HepG2 (cell line): ENCODE results near the gene RNASE7. TPM values are rescaled to one million over a fixed set of nuclear protein-coding genes. Genes with fewer than 3 reads are reported as not detected.

Experiments
- ATAC-seq: fragments of 200-7000 bp; cut with Tn5 transposase; 3 replicates; pipeline ENCODE4 v1.9.1; 2020; ENCODE audit warnings: mild to moderate bottlenecking, moderate library complexity
- BruUV-seq: library from RNA; stranded (reverse); fragments of 400-500 nt; replicated peaks from 2 replicates; lab custom pipeline; 2021; lab: Mats Ljungman, UMichigan
- CTCF ChIA-PET: fragments of 300-600 bp; formaldehyde crosslinking; extraction: SDS; loops from one replicate; lab custom pipeline; 2021; ENCODE audit warnings: low total read pairs, inconsistent platforms, low intra/inter-chr PET ratio; lab: Yijun Ruan, JAX
- POLR2A ChIA-PET: fragments of 350-600 bp; sonication (Branson Sonifier 250); formaldehyde crosslinking; loops from one replicate; lab custom pipeline; 2020; ENCODE audit warnings: antibody characterized with exemption, inconsistent platforms; lab: Yijun Ruan, JAX
- DNase-seq: peaks from one replicate; pipeline ENCODE4 v3.0.0-alpha.2; 2015; ENCODE audit warnings: low spot score
- FAIRE-seq: peaks from 3 replicates; lab custom pipeline; 2011; peaks lifted over from hg19 to GRCh38; lab: Jason Lieb, UNC
- H2AFZ ChIP-seq: one replicate; pipeline ENCODE4 v1.6.1; 2011; ENCODE audit warnings: low read length, inconsistent platforms
- H3K27ac ChIP-seq: fragments of 300-600 bp; 3 replicates; pipeline ENCODE4 v1.8.0; 2011; ENCODE audit warnings: mixed run types, mild to moderate bottlenecking, mixed read lengths, low read length, inconsistent platforms; ENCODE audit not compliant: insufficient read depth; ENCODE audit errors: extremely low read length
- H3K27me3 ChIP-seq, 2 experiments: fragments of 200-600 bp in 1 of 2; 2 replicates in 1 of 2; 3 replicates in 1 of 2; pipeline versions ENCODE4 v1.6.0 to v1.8.0; 2011; ENCODE audit warnings: low read length in 2 of 2, mild to moderate bottlenecking in 2 of 2, moderate library complexity in 2 of 2, inconsistent platforms in 1 of 2; ENCODE audit not compliant: insufficient read depth in 2 of 2, control insufficient read depth in 1 of 2
- H3K36me3 ChIP-seq, 2 experiments: fragments of 200-600 bp in 1 of 2; replicated peaks in 1 of 2; 2 replicates in 1 of 2; 3 replicates in 1 of 2; pipeline versions ENCODE4 v1.5.1 to v1.8.0; 2011; ENCODE audit warnings: low read length in 2 of 2, inconsistent platforms in 1 of 2; ENCODE audit not compliant: insufficient read depth in 2 of 2, control insufficient read depth in 1 of 2
- H3K4me1 ChIP-seq: 2 replicates; pipeline ENCODE4 v1.5.1; 2012; ENCODE audit warnings: low read length, inconsistent platforms; ENCODE audit not compliant: insufficient read depth
- H3K4me2 ChIP-seq: 2 replicates; pipeline ENCODE4 v1.6.0; 2011; ENCODE audit warnings: low read depth, low read length, inconsistent platforms
- H3K4me3 ChIP-seq, 3 experiments: fragments of 200-600 bp in 1 of 3; sonication (generic), shearing (Covaris generic) in 1 of 3; replicated peaks in 1 of 3; 2 replicates each; pipeline ENCODE4 v1.5.1; 2011 to 2016; ENCODE audit warnings: low read length in 3 of 3, inconsistent platforms in 2 of 3, low read depth in 2 of 3, mild to moderate bottlenecking in 2 of 3, control low read depth in 1 of 3, mixed read lengths in 1 of 3; ENCODE audit not compliant: insufficient read depth in 1 of 3
- H3K79me2 ChIP-seq: one replicate; pipeline ENCODE4 v1.6.1; 2011; ENCODE audit warnings: low read length, inconsistent platforms; ENCODE audit not compliant: insufficient read depth
- H3K9ac ChIP-seq: 2 replicates; pipeline ENCODE4 v1.6.0; 2011; ENCODE audit warnings: mild to moderate bottlenecking, low read depth, low read length, inconsistent platforms; ENCODE audit not compliant: insufficient read depth
- H3K9me3 ChIP-seq: 2 replicates; pipeline ENCODE4 v1.5.1; 2012; ENCODE audit warnings: mild to moderate bottlenecking, low read length
- H4K20me1 ChIP-seq: 2 replicates; pipeline ENCODE4 v1.6.0; 2011; ENCODE audit warnings: inconsistent platforms, mild to moderate bottlenecking, low read length, moderate library complexity; ENCODE audit not compliant: insufficient read depth
- ASH2L ChIP-seq: fragments of 300-600, 200-600 bp; sonication (generic); IDR thresholded peaks from 2 replicates; pipeline ENCODE4 v1.7.0; 2017; ENCODE audit warnings: low read depth, mild to moderate bottlenecking, moderate library complexity, mixed read lengths, low read length; ENCODE audit not compliant: insufficient read length
- ERF ChIP-seq: IDR thresholded peaks from 2 replicates; pipeline ENCODE4 v1.6.1; 2018; ENCODE audit warnings: missing biosample characterization, missing genetic modification reagents
- JARID2 ChIP-seq: sonication (generic); formaldehyde crosslinking; IDR thresholded peaks from 2 replicates; pipeline ENCODE4 v1.8.1; 2023; ENCODE audit warnings: missing genetic modification reagents, inconsistent platforms; ENCODE audit not compliant: insufficient replicate concordance
- NR2C2 ChIP-seq: sonication (generic); formaldehyde crosslinking; IDR thresholded peaks from 2 replicates; pipeline ENCODE4 v1.4.0; 2020; ENCODE audit warnings: missing genetic modification reagents, mild to moderate bottlenecking, moderate library complexity, borderline replicate concordance
- NR2F6 ChIP-seq, 2 experiments: IDR thresholded peaks; 2 replicates each; pipeline ENCODE4 v1.6.1; 2016; ENCODE audit warnings: antibody characterized with exemption in 1 of 2, mild to moderate bottlenecking in 1 of 2
- RAD21 ChIP-seq: fragments of 450-650 bp; formaldehyde crosslinking; IDR thresholded peaks from 2 replicates; pipeline ENCODE4 v1.5.0; 2020; ENCODE audit warnings: mild to moderate bottlenecking
- SMARCC2 ChIP-seq: fragments of 450-650 bp; IDR thresholded peaks from 2 replicates; pipeline ENCODE4 v1.6.1; 2017; ENCODE audit warnings: antibody characterized with exemption, mild to moderate bottlenecking
- THAP9 ChIP-seq: sonication (generic); formaldehyde crosslinking; IDR thresholded peaks from 2 replicates; pipeline ENCODE4; 2020; ENCODE audit warnings: missing genetic modification reagents, mild to moderate bottlenecking, borderline replicate concordance
- ZFP82 ChIP-seq: sonication (generic); formaldehyde crosslinking; IDR thresholded peaks from 2 replicates; pipeline ENCODE4 v1.5.1; 2020; ENCODE audit warnings: mild to moderate bottlenecking, missing genetic modification reagents, borderline replicate concordance
- ZNF121 ChIP-seq: sonication (generic); formaldehyde crosslinking; IDR thresholded peaks from 2 replicates; pipeline ENCODE4 v1.5.0; 2020; ENCODE audit warnings: mild to moderate bottlenecking, missing genetic modification reagents
- WGBS: methylation state at CpG from one replicate; pipeline ENCODE4 v1.1.6; 2017; ENCODE audit warnings: low lambda C conversion rate; 5-methylcytosine and 5-hydroxymethylcytosine counted together
- in situ Hi-C: cut with HindIII; loops from 2 replicates; pipeline ENCODE4 v1.10.0; 2017; ENCODE audit warnings: low pct_unique_long_range_greater_than_20kb; ENCODE audit not compliant: extremely low pct_ligation_motif_present
- intact Hi-C: fragments of 100-400 bp; cut with micrococcal nuclease; formaldehyde crosslinking; loops from one replicate; pipeline ENCODE4 v1.10.0; 2022; ENCODE audit not compliant: unreplicated experiment
- polyA plus RNA-seq, 8 experiments: library from polyadenylated mRNA; depleted of rRNA in 3 of 8; stranded (reverse) in 7 of 8; unstranded in 1 of 8; fragments of >200 nt; fragmentation: Illumina TruSeq in 4 of 8; extraction: Trizol in 4 of 8; gene quantifications; 2 replicates each; pipeline versions ENCODE4 v1.2.1 to v1.2.3, GENCODE V29; 2011 to 2016; ENCODE audit warnings: low read depth in 4 of 8, missing spikeins in 1 of 8, mixed read lengths in 1 of 8; ENCODE audit not compliant: insufficient read depth in 1 of 8
- total RNA-seq, 5 experiments: library from RNA; depleted of rRNA; stranded (reverse); fragments of >200 nt; fragmentation: Illumina TruSeq; extraction: Trizol; gene quantifications; 2 replicates each; pipeline ENCODE4 v1.2.3, GENCODE V29; 2016; ENCODE audit warnings: low read depth in 1 of 5
- TF ChIP-seq, protein P1 (sequence below): sonication (generic); formaldehyde crosslinking; IDR thresholded peaks from 2 replicates; pipeline ENCODE4 v1.4.0; 2020; ENCODE audit warnings: missing genetic modification reagents
- TF ChIP-seq, protein P2 (sequence below): sonication (generic); formaldehyde crosslinking; IDR thresholded peaks from 2 replicates; pipeline ENCODE4 v1.4.0; 2020; ENCODE audit warnings: missing genetic modification reagents, mild to moderate bottlenecking, borderline replicate concordance

RNASE7 gene
- total and polyA plus RNA-seq, 2 of the 13 experiments (the other 11 are each of a cell fraction or from before 2014, with no cell fraction given) = 0.04 TPM; not detected in 1

- H3K4me1 ChIP-seq = peaks cover 98% of the 10 kb centered on the region
- no peak for FAIRE-seq
- no peak overlapping the region for H2AFZ ChIP-seq
- CTCF ChIA-PET = interaction anchor here (1.3 to 3.2 kb wide), 5 partner anchors 13 to 40 kb away, joined by 3 to 12 read pairs (median 5); no protein-coding TSS in a partner anchor
- DNase-seq = no peak
- peak; percentile 34 for ATAC-seq
- no peaks in the 10 kb centered on the region for H3K9me3 ChIP-seq
- no TSS peak for BruUV-seq
- peak overlapping the region; percentile 66 for H3K9ac ChIP-seq
- in situ Hi-C loops = no loop called here
- H3K79me2 ChIP-seq = no peaks in the 10 kb centered on the region
- intact Hi-C loops = loop anchor here (1.0 to 5.0 kb wide), 6 partner anchors 8 to 372 kb away; partner anchors contain the start of genes NDRG2 and RNASE4
- peak overlapping the region; percentile 71 for H3K4me2 ChIP-seq
- H3K4me3 ChIP-seq = peak overlapping the region; percentile 13 to 40 (median 14); a peak in 3 of 6 replicates
- POLR2A ChIA-PET = interaction anchor here (1.2 to 2.1 kb wide), 13 partner anchors 8 to 367 kb away, joined by 3 to 46 read pairs (median 10); partner anchors contain the start of genes ARHGEF40 and NDRG2
- WGBS = 3% methylated on average over 4 of the region's 4 CpGs
- H3K36me3 ChIP-seq = no peaks in the 10 kb centered on the region
- H4K20me1 ChIP-seq = no peaks in the 10 kb centered on the region
- peak overlapping the region; percentile 92 for H3K27ac ChIP-seq
- H3K27me3 ChIP-seq = no peaks in the 10 kb centered on the region
- TF ChIP-seq ASH2L = peak; percentile 50
- peak; percentile 47; the same call in 1 of the 2 replicates for TF ChIP-seq ZFP82 (CRISPR knock-in tag)
- TF ChIP-seq RAD21 = no peak
- no peak for TF ChIP-seq THAP9 (CRISPR knock-in tag)
- no peak for TF ChIP-seq JARID2 (CRISPR knock-in tag)
- 0 out of 2 replicates have a peak, but pooled peaks have one; percentile 0 for TF ChIP-seq ERF (CRISPR knock-in tag)
- 0 out of 2 replicates have a peak, but pooled peaks have one; percentile 1 for TF ChIP-seq SMARCC2
- no peak for TF ChIP-seq ZNF121 (CRISPR knock-in tag)
- TF ChIP-seq NR2F6 (IDR thresholded peaks at IDR 0.05) = no peak
- TF ChIP-seq NR2F6 (CRISPR knock-in tag; IDR thresholded peaks at IDR 0.05) = no peak
- TF ChIP-seq, protein P1, sequence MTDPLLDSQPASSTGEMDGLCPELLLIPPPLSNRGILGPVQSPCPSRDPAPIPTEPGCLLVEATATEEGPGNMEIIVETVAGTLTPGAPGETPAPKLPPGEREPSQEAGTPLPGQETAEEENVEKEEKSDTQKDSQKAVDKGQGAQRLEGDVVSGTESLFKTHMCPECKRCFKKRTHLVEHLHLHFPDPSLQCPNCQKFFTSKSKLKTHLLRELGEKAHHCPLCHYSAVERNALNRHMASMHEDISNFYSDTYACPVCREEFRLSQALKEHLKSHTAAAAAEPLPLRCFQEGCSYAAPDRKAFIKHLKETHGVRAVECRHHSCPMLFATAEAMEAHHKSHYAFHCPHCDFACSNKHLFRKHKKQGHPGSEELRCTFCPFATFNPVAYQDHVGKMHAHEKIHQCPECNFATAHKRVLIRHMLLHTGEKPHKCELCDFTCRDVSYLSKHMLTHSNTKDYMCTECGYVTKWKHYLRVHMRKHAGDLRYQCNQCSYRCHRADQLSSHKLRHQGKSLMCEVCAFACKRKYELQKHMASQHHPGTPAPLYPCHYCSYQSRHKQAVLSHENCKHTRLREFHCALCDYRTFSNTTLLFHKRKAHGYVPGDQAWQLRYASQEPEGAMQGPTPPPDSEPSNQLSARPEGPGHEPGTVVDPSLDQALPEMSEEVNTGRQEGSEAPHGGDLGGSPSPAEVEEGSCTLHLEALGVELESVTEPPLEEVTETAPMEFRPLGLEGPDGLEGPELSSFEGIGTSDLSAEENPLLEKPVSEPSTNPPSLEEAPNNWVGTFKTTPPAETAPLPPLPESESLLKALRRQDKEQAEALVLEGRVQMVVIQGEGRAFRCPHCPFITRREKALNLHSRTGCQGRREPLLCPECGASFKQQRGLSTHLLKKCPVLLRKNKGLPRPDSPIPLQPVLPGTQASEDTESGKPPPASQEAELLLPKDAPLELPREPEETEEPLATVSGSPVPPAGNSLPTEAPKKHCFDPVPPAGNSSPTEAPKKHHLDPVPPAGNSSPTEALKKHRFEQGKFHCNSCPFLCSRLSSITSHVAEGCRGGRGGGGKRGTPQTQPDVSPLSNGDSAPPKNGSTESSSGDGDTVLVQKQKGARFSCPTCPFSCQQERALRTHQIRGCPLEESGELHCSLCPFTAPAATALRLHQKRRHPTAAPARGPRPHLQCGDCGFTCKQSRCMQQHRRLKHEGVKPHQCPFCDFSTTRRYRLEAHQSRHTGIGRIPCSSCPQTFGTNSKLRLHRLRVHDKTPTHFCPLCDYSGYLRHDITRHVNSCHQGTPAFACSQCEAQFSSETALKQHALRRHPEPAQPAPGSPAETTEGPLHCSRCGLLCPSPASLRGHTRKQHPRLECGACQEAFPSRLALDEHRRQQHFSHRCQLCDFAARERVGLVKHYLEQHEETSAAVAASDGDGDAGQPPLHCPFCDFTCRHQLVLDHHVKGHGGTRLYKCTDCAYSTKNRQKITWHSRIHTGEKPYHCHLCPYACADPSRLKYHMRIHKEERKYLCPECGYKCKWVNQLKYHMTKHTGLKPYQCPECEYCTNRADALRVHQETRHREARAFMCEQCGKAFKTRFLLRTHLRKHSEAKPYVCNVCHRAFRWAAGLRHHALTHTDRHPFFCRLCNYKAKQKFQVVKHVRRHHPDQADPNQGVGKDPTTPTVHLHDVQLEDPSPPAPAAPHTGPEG = no peak
- TF ChIP-seq NR2C2 = no peak
- TF ChIP-seq, protein P2, sequence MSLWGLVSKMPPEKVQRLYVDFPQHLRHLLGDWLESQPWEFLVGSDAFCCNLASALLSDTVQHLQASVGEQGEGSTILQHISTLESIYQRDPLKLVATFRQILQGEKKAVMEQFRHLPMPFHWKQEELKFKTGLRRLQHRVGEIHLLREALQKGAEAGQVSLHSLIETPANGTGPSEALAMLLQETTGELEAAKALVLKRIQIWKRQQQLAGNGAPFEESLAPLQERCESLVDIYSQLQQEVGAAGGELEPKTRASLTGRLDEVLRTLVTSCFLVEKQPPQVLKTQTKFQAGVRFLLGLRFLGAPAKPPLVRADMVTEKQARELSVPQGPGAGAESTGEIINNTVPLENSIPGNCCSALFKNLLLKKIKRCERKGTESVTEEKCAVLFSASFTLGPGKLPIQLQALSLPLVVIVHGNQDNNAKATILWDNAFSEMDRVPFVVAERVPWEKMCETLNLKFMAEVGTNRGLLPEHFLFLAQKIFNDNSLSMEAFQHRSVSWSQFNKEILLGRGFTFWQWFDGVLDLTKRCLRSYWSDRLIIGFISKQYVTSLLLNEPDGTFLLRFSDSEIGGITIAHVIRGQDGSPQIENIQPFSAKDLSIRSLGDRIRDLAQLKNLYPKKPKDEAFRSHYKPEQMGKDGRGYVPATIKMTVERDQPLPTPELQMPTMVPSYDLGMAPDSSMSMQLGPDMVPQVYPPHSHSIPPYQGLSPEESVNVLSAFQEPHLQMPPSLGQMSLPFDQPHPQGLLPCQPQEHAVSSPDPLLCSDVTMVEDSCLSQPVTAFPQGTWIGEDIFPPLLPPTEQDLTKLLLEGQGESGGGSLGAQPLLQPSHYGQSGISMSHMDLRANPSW (CRISPR knock-in tag) = 0 out of 2 replicates have a peak, but pooled peaks have one; percentile 16
These were observed 12.6 kb downstream of the RNASE7 start for GRCh38 chr14:21054768-21055145.
